Adrenal gland (tissue), 5 donors: ENCODE measurements around the gene NAV2.

ENCODE experiments used
- CTCF ChIP-seq, 6 experiments: fragments of 450-650 bp in 4 of 6; fragments of 200-600 bp in 2 of 6; sonication (generic) in 1 of 6; IDR thresholded peaks; 1 replicate in 5 of 6; 2 replicates in 1 of 6; pipeline versions ENCODE4 v1.5.1 to v1.8.0; 2016 to 2021; ENCODE audit warnings: antibody characterized with exemption in 6 of 6, mild to moderate bottlenecking in 2 of 6, moderate library complexity in 1 of 6
- POLR2A ChIP-seq, 2 donors: fragments of 450-650 bp; IDR thresholded peaks; one replicate each; pipeline ENCODE4 v1.6.1; 2017; ENCODE audit warnings: antibody characterized with exemption in 2 of 2, mild to moderate bottlenecking in 2 of 2, moderate library complexity in 1 of 2
- donor health status: DM: no; HTN: no; CAD: no.

GRCh38 chr11:20134991-20135736, 422.5 kb downstream of the NAV2 start:
- TF ChIP-seq CTCF (IDR thresholded peaks at IDR 0.05) (no peak), POLR2A (IDR thresholded peaks at IDR 0.05) (no peak)
